Loucy (cell line): ENCODE data around the gene ZBTB20.

Source experiments
- H2AFZ ChIP-seq: fragments of 200-600 bp; sonication (generic); 2 replicates; pipeline ENCODE4 v1.6.0; 2016; ENCODE audit warnings: antibody characterized with exemption, mild to moderate bottlenecking, low read length, moderate library complexity
- H3F3A ChIP-seq: fragments of 200-600 bp; 2 replicates; pipeline ENCODE4 v1.6.0; 2016; ENCODE audit warnings: antibody characterized with exemption, low read depth, mild to moderate bottlenecking
- H3K27me3 ChIP-seq: fragments of 200-600 bp; sonication (generic); 2 replicates; pipeline ENCODE4 v1.6.1; 2014; ENCODE audit warnings: low read length, mild to moderate bottlenecking; ENCODE audit not compliant: insufficient read depth, poor library complexity, severe bottlenecking
- H3K36me3 ChIP-seq: fragments of 200-600 bp; sonication (generic); 2 replicates; pipeline ENCODE4 v1.6.1; 2016; ENCODE audit warnings: low read length; ENCODE audit not compliant: insufficient read depth
- H3K4me1 ChIP-seq: fragments of 200-600 bp; sonication (generic); 2 replicates; pipeline ENCODE4 v1.5.1; 2014; ENCODE audit warnings: low read length, mild to moderate bottlenecking; ENCODE audit not compliant: insufficient read depth, poor library complexity, severe bottlenecking
- H3K4me2 ChIP-seq: fragments of 200-600 bp; sonication (generic); 2 replicates; pipeline ENCODE4 v1.6.0; 2014; ENCODE audit warnings: antibody characterized with exemption, low read length, low read depth, mild to moderate bottlenecking; ENCODE audit not compliant: poor library complexity, severe bottlenecking
- H3K4me3 ChIP-seq: fragments of 200-600 bp; sonication (generic); 2 replicates; pipeline ENCODE4 v1.5.1; 2014; ENCODE audit warnings: low read length, mild to moderate bottlenecking, mixed read lengths; ENCODE audit not compliant: poor library complexity, severe bottlenecking
- H3K79me2 ChIP-seq: fragments of 200-600 bp; sonication (generic); 2 replicates; pipeline ENCODE4 v1.6.1; 2014; ENCODE audit warnings: low read length; ENCODE audit not compliant: insufficient read depth
- H3K9ac ChIP-seq: fragments of 200-600 bp; sonication (generic); 2 replicates; pipeline ENCODE4 v1.6.0; 2014; ENCODE audit warnings: mild to moderate bottlenecking, low read depth, low read length, moderate library complexity; ENCODE audit not compliant: poor library complexity, severe bottlenecking
- H3K9me2 ChIP-seq: fragments of 200-600 bp; sonication (generic); replicated peaks from 2 replicates; pipeline ENCODE4 v1.6.1; 2016; ENCODE audit warnings: low read depth, low read length, mixed read lengths
- H3K9me3 ChIP-seq: fragments of 200-600 bp; sonication (generic); 2 replicates; pipeline ENCODE4 v1.6.1; 2014; ENCODE audit warnings: mild to moderate bottlenecking, antibody characterized with exemption, low read length, low read depth; ENCODE audit not compliant: insufficient read depth
- H4K20me1 ChIP-seq: fragments of 200-600 bp; sonication (generic); 2 replicates; pipeline ENCODE4 v1.6.0; 2014; ENCODE audit warnings: antibody characterized with exemption, low read length, mild to moderate bottlenecking; ENCODE audit not compliant: insufficient read depth, poor library complexity, severe bottlenecking
- EZH2phosphoT487 ChIP-seq: fragments of 200-600 bp; IDR thresholded peaks from 2 replicates; pipeline ENCODE4 v1.6.1; 2018; ENCODE audit warnings: antibody characterized with exemption, mild to moderate bottlenecking, moderate library complexity, borderline replicate concordance
- TF ChIP-seq, protein P1 (sequence below): fragments of 200-600 bp; sonication (generic); conservative IDR thresholded peaks from 2 replicates; pipeline ENCODE4 v1.5.1; 2014; ENCODE audit warnings: mild to moderate bottlenecking, antibody characterized with exemption, low read length

Gene ZBTB20

DNA sequence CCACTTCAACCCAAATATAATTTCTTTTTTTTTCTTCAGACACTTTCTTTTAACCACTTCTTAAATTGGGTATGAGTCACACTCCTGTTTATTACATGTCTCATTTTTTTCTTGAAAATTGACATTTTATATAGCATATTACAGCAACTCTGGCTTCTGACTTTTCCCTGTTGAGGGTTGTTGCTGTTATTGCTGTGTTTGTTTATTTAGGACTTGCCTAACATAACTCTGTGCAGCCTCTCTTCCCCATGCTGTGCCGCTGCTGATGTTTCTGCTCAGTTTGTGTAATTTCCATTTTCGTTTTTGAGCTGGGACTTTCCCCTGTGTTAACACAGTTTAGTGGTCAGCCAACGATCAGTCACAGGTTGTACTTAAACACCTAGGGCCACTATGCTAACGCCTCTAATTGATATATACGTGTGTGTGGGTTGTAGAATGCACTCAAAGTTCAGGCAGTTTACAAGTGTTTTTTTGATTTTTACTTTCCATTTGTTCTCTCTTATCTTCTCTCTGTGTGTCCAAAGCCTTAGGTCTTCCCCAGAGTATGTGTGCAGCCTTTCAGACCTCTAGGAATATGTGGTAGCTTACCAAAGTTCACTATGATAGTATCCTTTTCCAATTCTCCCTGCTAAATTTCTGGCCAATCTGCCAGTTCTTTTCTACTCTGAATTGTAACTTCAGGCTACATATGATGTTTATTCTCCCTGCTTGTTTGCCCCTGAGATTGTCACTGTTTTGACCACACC is 337.2 kb downstream of the ZBTB20 start:
- Histone ChIP-seq H3K9me2 (no peaks in the 10 kb centered on the region), H2AFZ (no peak overlapping the region), H3K27me3 (no peaks in the 10 kb centered on the region), H3K4me2 (no peak overlapping the region), H3F3A (no peaks in the 10 kb centered on the region), H3K9ac (no peak overlapping the region), H4K20me1 (no peaks in the 10 kb centered on the region), H3K79me2 (no peaks in the 10 kb centered on the region), H3K4me3 (no peak overlapping the region), H3K36me3 (no peaks in the 10 kb centered on the region; the same call in 1 of the 2 replicates), H3K4me1 (peaks cover 8% of the 10 kb centered on the region), H3K9me3 (no peaks in the 10 kb centered on the region)
- TF ChIP-seq, protein P1, sequence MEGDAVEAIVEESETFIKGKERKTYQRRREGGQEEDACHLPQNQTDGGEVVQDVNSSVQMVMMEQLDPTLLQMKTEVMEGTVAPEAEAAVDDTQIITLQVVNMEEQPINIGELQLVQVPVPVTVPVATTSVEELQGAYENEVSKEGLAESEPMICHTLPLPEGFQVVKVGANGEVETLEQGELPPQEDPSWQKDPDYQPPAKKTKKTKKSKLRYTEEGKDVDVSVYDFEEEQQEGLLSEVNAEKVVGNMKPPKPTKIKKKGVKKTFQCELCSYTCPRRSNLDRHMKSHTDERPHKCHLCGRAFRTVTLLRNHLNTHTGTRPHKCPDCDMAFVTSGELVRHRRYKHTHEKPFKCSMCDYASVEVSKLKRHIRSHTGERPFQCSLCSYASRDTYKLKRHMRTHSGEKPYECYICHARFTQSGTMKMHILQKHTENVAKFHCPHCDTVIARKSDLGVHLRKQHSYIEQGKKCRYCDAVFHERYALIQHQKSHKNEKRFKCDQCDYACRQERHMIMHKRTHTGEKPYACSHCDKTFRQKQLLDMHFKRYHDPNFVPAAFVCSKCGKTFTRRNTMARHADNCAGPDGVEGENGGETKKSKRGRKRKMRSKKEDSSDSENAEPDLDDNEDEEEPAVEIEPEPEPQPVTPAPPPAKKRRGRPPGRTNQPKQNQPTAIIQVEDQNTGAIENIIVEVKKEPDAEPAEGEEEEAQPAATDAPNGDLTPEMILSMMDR, result no peak
- no peak for TF ChIP-seq EZH2phosphoT487

DNA sequence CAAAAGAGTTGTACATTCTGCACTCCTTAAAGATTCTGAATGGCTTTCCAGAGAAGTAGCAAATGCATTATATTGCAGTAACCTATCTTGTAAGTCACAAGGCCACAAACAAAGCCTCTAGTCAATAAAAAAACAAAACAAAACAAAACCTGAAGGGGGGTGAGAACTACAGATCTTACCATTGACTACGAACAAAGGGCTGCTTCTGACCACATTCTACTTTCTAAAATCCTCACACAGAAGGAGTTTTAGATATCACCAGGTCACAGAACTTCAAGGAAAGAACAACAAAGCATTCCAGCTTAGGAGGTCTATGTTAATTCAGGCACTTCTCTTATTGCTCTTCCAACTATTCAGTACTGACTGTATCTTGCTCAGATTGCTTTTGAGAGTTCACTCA is 343.0 kb downstream of the ZBTB20 start:
- no peaks in the 10 kb centered on the region for H3K79me2 ChIP-seq
- no peaks in the 10 kb centered on the region for H3K4me1 ChIP-seq
- no peaks in the 10 kb centered on the region for H4K20me1 ChIP-seq
- no peak overlapping the region for H3K4me3 ChIP-seq
- no peak for TF ChIP-seq EZH2phosphoT487
- TF ChIP-seq, protein P1, result no peak
- H3K9ac ChIP-seq, result no peak overlapping the region
- H2AFZ ChIP-seq, result no peak overlapping the region
- H3K4me2 ChIP-seq, result no peak overlapping the region
- H3K9me2 ChIP-seq, result no peaks in the 10 kb centered on the region
- H3K9me3 ChIP-seq, result no peaks in the 10 kb centered on the region
- H3F3A ChIP-seq, result no peaks in the 10 kb centered on the region
- no peaks in the 10 kb centered on the region for H3K36me3 ChIP-seq
- no peaks in the 10 kb centered on the region for H3K27me3 ChIP-seq

DNA sequence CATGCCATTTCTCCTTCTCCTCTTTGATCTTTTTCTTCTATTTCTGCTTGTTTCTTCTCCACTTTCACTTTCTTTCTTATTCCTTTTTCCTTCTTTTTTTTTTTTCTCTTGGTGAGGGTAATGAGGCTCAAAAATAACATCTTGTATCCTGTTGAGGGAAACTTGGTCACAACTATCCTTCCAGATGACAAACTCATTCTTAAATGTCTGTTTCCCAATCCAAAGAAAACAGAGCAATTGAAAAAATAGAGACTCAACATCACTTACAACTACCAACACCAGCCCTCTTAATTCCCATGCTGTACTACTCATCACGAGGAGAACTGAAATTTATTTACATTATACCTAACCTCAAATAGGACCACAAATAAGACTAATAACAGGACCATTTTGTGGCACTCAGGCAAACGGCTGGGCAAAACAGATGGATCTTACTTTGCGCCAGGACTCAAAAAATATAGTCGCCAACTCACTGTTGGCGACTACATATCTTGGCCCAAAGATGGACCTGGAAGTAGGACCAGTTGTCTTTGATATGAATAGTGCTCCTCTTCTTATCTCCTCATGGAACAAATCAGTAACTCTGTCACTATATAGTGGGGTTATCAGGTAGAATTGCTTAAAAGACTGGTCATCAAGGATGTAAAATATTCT is 343.9 kb downstream of the ZBTB20 start:
- H3K79me2 ChIP-seq, result no peaks in the 10 kb centered on the region
- H3K9ac ChIP-seq, result no peak overlapping the region
- H3K4me2 ChIP-seq, result no peak overlapping the region
- no peaks in the 10 kb centered on the region for H3K4me1 ChIP-seq
- TF ChIP-seq, protein P1, result no peak
- TF ChIP-seq EZH2phosphoT487, result no peak
- no peak overlapping the region for H2AFZ ChIP-seq
- no peaks in the 10 kb centered on the region for H3K9me3 ChIP-seq
- no peaks in the 10 kb centered on the region for H4K20me1 ChIP-seq
- no peak overlapping the region for H3K4me3 ChIP-seq
- H3K36me3 ChIP-seq, result no peaks in the 10 kb centered on the region
- H3K9me2 ChIP-seq, result no peaks in the 10 kb centered on the region
- H3F3A ChIP-seq, result no peaks in the 10 kb centered on the region
- H3K27me3 ChIP-seq, result no peaks in the 10 kb centered on the region
